ENCODE data around the gene RANBP9.

Gene RANBP9

GRCh38 chr6:13604546-13605416 lies 106.9 kb downstream of the RANBP9 start:
- TF ChIP-seq, protein P1, sequence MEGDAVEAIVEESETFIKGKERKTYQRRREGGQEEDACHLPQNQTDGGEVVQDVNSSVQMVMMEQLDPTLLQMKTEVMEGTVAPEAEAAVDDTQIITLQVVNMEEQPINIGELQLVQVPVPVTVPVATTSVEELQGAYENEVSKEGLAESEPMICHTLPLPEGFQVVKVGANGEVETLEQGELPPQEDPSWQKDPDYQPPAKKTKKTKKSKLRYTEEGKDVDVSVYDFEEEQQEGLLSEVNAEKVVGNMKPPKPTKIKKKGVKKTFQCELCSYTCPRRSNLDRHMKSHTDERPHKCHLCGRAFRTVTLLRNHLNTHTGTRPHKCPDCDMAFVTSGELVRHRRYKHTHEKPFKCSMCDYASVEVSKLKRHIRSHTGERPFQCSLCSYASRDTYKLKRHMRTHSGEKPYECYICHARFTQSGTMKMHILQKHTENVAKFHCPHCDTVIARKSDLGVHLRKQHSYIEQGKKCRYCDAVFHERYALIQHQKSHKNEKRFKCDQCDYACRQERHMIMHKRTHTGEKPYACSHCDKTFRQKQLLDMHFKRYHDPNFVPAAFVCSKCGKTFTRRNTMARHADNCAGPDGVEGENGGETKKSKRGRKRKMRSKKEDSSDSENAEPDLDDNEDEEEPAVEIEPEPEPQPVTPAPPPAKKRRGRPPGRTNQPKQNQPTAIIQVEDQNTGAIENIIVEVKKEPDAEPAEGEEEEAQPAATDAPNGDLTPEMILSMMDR (IDR thresholded peaks at IDR 0.05; ENCODE audit: low read depth, low read length, missing control alignments): no peak
- in situ Hi-C loops (cut with HindIII; ENCODE audit: low sequenced_read_pairs): no loop called here
- no peak for DNase-seq (ENCODE audit: low read depth)
- H3K4me3 ChIP-seq (ENCODE audit: low read depth, low read length): no peak overlapping the region

- no peak overlapping the region for H3K4me3 ChIP-seq (ENCODE audit: low read depth, low read length)
- DNase-seq (ENCODE audit: low read depth): no peak
- in situ Hi-C loops (cut with HindIII; ENCODE audit: low sequenced_read_pairs): no loop called here
- TF ChIP-seq, protein P1 (IDR thresholded peaks at IDR 0.05; ENCODE audit: low read depth, low read length, missing control alignments): no peak
Observed at GRCh38 chr6:13604135-13604534, 107.5 kb downstream of the RANBP9 start.

GRCh38 chr6:13600036-13600435 lies 111.6 kb downstream of the RANBP9 start:
- H3K4me3 ChIP-seq (ENCODE audit: low read depth, low read length): no peak overlapping the region
- no peak for DNase-seq (ENCODE audit: low read depth)
- in situ Hi-C loops (cut with HindIII; ENCODE audit: low sequenced_read_pairs): no loop called here
- TF ChIP-seq, protein P1 (IDR thresholded peaks at IDR 0.05; ENCODE audit: low read depth, low read length, missing control alignments): no peak

GRCh38 chr6:13597073-13597472 lies 114.6 kb downstream of the RANBP9 start:
- in situ Hi-C loops (cut with HindIII; ENCODE audit: low sequenced_read_pairs): no loop called here

GRCh38 chr6:13593720-13594119 lies 117.9 kb downstream of the RANBP9 start:
- TF ChIP-seq, protein P1 (IDR thresholded peaks at IDR 0.05; ENCODE audit: low read depth, low read length, missing control alignments): no peak
- in situ Hi-C loops (cut with HindIII; ENCODE audit: low sequenced_read_pairs): no loop called here
- H3K4me3 ChIP-seq (ENCODE audit: low read depth, low read length): no peak overlapping the region
- DNase-seq (ENCODE audit: low read depth): no peak

More at GRCh38 chr6:13597073-13597472, 114.6 kb downstream of the RANBP9 start:
- no peak for DNase-seq (ENCODE audit: low read depth)
- TF ChIP-seq, protein P1 (IDR thresholded peaks at IDR 0.05; ENCODE audit: low read depth, low read length, missing control alignments): no peak
- H3K4me3 ChIP-seq (ENCODE audit: low read depth, low read length): no peak overlapping the region

- no peak overlapping the region for H3K4me3 ChIP-seq (ENCODE audit: low read depth, low read length)
- TF ChIP-seq, protein P1 (IDR thresholded peaks at IDR 0.05; ENCODE audit: low read depth, low read length, missing control alignments): no peak
- in situ Hi-C loops (cut with HindIII; ENCODE audit: low sequenced_read_pairs): no loop called here
- no peak for DNase-seq (ENCODE audit: low read depth)
Observed at GRCh38 chr6:13593103-13593502, 118.5 kb downstream of the RANBP9 start.

All from astrocyte of the cerebellum (primary cell).